Astrocyte of the spinal cord (primary cell): Measurements from ENCODE around the gene AGO3.

ENCODE experiments used
- DNase-seq: peaks from one replicate; pipeline ENCODE4 v3.0.0; 2011; ENCODE audit warnings: low read depth, low spot score
- H3K4me3 ChIP-seq: 2 replicates; pipeline ENCODE4 v1.5.1; 2011; ENCODE audit warnings: low read depth, mild to moderate bottlenecking, low read length, moderate library complexity
- CTCF ChIP-seq: IDR thresholded peaks from 2 replicates; pipeline ENCODE4 v1.5.1; 2012; ENCODE audit warnings: low read depth, mild to moderate bottlenecking, low read length, inconsistent platforms
- in situ Hi-C: cut with HindIII; loops from 2 replicates; pipeline ENCODE4 v1.10.0; 2017; ENCODE audit warnings: low sequenced_read_pairs

The AGO3 gene

GRCh38 chr1:36070349-36070748 is 139.4 kb downstream of the AGO3 start:
- in situ Hi-C loops, result no loop called here
- H3K4me3 ChIP-seq, result no peak overlapping the region
- DNase-seq, result no peak
- no peak for TF ChIP-seq CTCF

- no peak for TF ChIP-seq CTCF
- no peak for DNase-seq
- in situ Hi-C loops, result no loop called here
- H3K4me3 ChIP-seq, result no peak overlapping the region
These were observed 146.2 kb downstream of the AGO3 start for GRCh38 chr1:36076979-36077573.

DNA sequence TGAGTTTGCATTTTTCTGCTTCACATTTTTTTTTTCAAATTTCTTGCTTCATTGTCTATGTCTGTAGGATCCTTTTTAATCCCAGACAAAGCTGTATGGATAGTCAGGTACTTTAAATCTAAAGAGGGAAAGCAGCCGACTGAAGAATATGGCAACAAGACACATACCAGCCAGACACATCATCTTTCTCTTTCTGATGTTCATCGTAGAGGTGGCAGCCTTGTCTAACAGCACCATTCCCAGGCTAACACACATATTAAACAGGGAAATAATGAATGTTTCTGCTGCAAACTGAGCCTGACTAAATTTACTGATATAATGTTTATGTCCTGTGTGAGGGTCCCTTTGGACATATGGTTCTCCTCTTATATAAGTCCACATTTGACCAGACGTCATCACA is 149.3 kb downstream of the AGO3 start:
- DNase-seq, result no peak
- no peak overlapping the region for H3K4me3 ChIP-seq
- TF ChIP-seq CTCF, result no peak
- in situ Hi-C loops, result no loop called here

- H3K4me3 ChIP-seq, result no peak overlapping the region
- DNase-seq, result no peak
- in situ Hi-C loops, result no loop called here
- no peak for TF ChIP-seq CTCF
These were observed 149.9 kb downstream of the AGO3 start for GRCh38 chr1:36080801-36081200.

DNA sequence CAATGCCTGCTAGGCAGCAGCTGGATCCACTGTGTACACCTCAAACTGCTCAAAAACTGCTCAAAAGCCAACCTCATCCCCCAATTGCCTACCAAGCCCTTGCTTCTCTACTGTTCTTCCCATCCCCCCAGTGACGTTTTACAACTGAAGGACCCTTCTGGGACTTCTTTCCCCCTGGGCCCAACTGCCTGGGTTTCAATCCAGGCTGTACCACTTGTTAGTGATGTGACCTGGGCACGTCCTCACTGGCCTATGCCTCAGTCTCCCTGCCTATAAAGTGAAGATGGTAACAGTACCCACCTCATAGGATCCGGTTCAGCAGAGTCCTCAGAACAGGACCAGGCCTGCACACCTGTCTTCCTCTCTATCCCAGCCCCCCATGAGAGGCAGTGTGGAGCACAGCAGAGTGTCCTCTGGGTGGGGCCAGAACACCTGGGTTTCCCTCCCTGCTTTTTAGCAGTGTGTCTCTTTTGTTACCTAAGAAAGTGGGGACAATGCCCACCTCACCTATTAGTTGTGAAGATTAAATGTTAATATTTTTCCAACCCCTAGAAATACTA is 151.1 kb downstream of the AGO3 start:
- no peak for DNase-seq
- in situ Hi-C loops, result no loop called here
- TF ChIP-seq CTCF, result no peak
- no peak overlapping the region for H3K4me3 ChIP-seq

GRCh38 chr1:36083219-36083618 is 152.3 kb downstream of the AGO3 start:
- TF ChIP-seq CTCF, result no peak
- DNase-seq, result no peak

More at GRCh38 chr1:36083219-36083618, 152.3 kb downstream of the AGO3 start:
- in situ Hi-C loops, result no loop called here
- no peak overlapping the region for H3K4me3 ChIP-seq
